ENCODE data around the gene MKRN3. TPM values are rescaled to one million over a fixed set of nuclear protein-coding genes. Genes with fewer than 3 reads are reported as not detected.

MKRN3 gene
- total and polyA plus RNA-seq, 2 of the 8 experiments (the other 6 are each of a cell fraction or from before 2014, with no cell fraction given) = not detected

DNA sequence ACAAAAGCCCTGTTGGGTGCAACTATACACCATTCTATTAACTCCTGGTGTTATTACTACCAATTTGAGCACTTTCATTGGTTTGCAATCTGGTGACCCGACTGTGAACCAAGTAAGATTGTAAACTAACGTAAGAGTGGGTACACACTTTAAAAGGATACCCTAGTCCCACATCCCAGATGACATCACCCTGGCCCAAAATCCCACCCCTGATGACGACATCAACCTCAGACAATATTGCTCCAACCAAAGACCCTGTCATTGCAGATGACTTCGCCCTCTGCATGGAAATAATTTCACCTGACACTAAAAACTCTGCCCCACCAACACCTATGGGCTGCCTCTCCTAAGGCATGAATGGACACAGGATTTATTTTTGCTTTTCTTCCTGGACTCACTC lies 25.6 kb upstream of the MKRN3 start (continued):
- TF ChIP-seq MAFK (IDR thresholded peaks at IDR 0.05; ENCODE audit: low read depth, low read length) = no peak
- no peak for TF ChIP-seq CREB1 (IDR thresholded peaks at IDR 0.05)
- TF ChIP-seq JUN (IDR thresholded peaks at IDR 0.05; ENCODE audit: low read depth, low read length) = no peak
- TF ChIP-seq, protein P1, sequence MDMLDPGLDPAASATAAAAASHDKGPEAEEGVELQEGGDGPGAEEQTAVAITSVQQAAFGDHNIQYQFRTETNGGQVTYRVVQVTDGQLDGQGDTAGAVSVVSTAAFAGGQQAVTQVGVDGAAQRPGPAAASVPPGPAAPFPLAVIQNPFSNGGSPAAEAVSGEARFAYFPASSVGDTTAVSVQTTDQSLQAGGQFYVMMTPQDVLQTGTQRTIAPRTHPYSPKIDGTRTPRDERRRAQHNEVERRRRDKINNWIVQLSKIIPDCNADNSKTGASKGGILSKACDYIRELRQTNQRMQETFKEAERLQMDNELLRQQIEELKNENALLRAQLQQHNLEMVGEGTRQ (IDR thresholded peaks at IDR 0.05; ENCODE audit: low read length) = no peak
- TF ChIP-seq TAF7 (optimal IDR thresholded peaks at IDR 0.05; ENCODE audit: borderline replicate concordance, low read depth, low read length) = no peak
- no peak for TF ChIP-seq CTBP2 (IDR thresholded peaks at IDR 0.05; ENCODE audit: borderline replicate concordance, insufficient read depth, insufficient read length, low read length)
- TF ChIP-seq RNF2 (IDR thresholded peaks at IDR 0.05; ENCODE audit: borderline replicate concordance, low read depth, low read length, missing control alignments, poor library complexity, severe bottlenecking) = no peak

Data from H1 (cell line).